ENCODE measurements around the gene CACNB1. TPM values are rescaled to one million over a fixed set of nuclear protein-coding genes. Genes with fewer than 3 reads are reported as not detected.

The CACNB1 gene
- polyA plus RNA-seq, 1 of the 3 experiments (the other 2 are of a cell fraction) = 7.4 TPM

- Histone ChIP-seq H3K27ac (ENCODE audit: low read depth in 2 of 2, low read length in 1 of 2) (no peak overlapping the region), H3K4me3 (ENCODE audit: low read depth in 2 of 2, low read length in 1 of 2) (no peak overlapping the region), H3K4me2 (no peak overlapping the region), H3K27me3 (ENCODE audit: insufficient read depth) (no peaks in the 10 kb centered on the region), H3K79me2 (ENCODE audit: insufficient read depth) (no peaks in the 10 kb centered on the region), H3K4me1 (ENCODE audit: control insufficient read depth in 1 of 2, insufficient read depth in 2 of 2, low read depth in 1 of 2, low read length in 1 of 2) (peaks cover 0 to 2% of the 10 kb centered on the region in 2 experiments; a peak in 1 of 4 replicates), H3K9me2 (no peaks in the 10 kb centered on the region), H3K9ac (no peak overlapping the region), H3K36me3 (replicated peaks in 1 of 2; ENCODE audit: control insufficient read depth in 1 of 2, insufficient read depth in 2 of 2, low read length in 1 of 2) (no peaks in the 10 kb centered on the region), H3F3A (replicated peaks; ENCODE audit: insufficient read depth) (peaks cover 5% of the 10 kb centered on the region), H4K20me1 (ENCODE audit: insufficient read depth) (no peaks in the 10 kb centered on the region), H2AFZ (ENCODE audit: low read depth) (no peak overlapping the region), H3K9me3 (no peaks in the 10 kb centered on the region)
- ChIA-PET POLR2A (no interaction called here), CTCF (interaction anchor here (1.1 to 2.4 kb wide), 4 partner anchors 16 to 175 kb away, joined by 3 to 12 read pairs (median 4); no protein-coding TSS in a partner anchor)
- no peak for DNase-seq
- WGBS (ENCODE audit: low lambda C conversion rate) = 82% methylated on average over 2 of the region's 2 CpGs
- TF ChIP-seq CHD2 (IDR thresholded peaks at IDR 0.05; ENCODE audit: low read length, partially characterized antibody) (no peak), YY1 (IDR thresholded peaks at IDR 0.05; ENCODE audit: low read depth) (no peak), USF2 (IDR thresholded peaks at IDR 0.05; ENCODE audit: borderline replicate concordance, low read depth, low read length) (no peak), USF1 (IDR thresholded peaks at IDR 0.05; ENCODE audit: borderline replicate concordance, low read depth) (no peak), SIN3A (IDR thresholded peaks at IDR 0.05; ENCODE audit: borderline replicate concordance, low read depth, low read length) (no peak), RFX5 (IDR thresholded peaks at IDR 0.05; ENCODE audit: low read length) (no peak), PBX3 (IDR thresholded peaks at IDR 0.05) (no peak), ELF1 (IDR thresholded peaks at IDR 0.05) (no peak), JUND (IDR thresholded peaks at IDR 0.05) (no peak), RAD21 (IDR thresholded peaks at IDR 0.05; ENCODE audit: low read length) (no peak), TEAD4 (IDR thresholded peaks at IDR 0.05; ENCODE audit: borderline replicate concordance, insufficient read depth) (no peak), RXRA (IDR thresholded peaks at IDR 0.05; ENCODE audit: borderline replicate concordance, low read depth) (no peak)
Measured at GRCh38 chr17:39158623-39159022, 38.8 kb downstream of the CACNB1 start.

GRCh38 chr17:39156491-39156890, 41.0 kb downstream of the CACNB1 start:
- no peaks in the 10 kb centered on the region for H3K9me3 ChIP-seq
- no peaks in the 10 kb centered on the region for H3K36me3 ChIP-seq (replicated peaks in 1 of 2; ENCODE audit: control insufficient read depth in 1 of 2, insufficient read depth in 2 of 2, low read length in 1 of 2)
- no peaks in the 10 kb centered on the region for H3K9me2 ChIP-seq
- no peak for DNase-seq
- peaks cover 0 to 17% of the 10 kb centered on the region in 2 experiments; a peak in 1 of 4 replicates for H3K4me1 ChIP-seq (ENCODE audit: control insufficient read depth in 1 of 2, insufficient read depth in 2 of 2, low read depth in 1 of 2, low read length in 1 of 2)
- POLR2A ChIA-PET = no interaction called here
- CTCF ChIA-PET = interaction anchor here (1.2 to 6.2 kb wide), 2 partner anchors 10 to 19 kb away, joined by 3 to 71 read pairs; partner anchors contain the start of gene ARL5C
- 78% methylated on average over 7 of the region's 7 CpGs for WGBS (ENCODE audit: low lambda C conversion rate)
- no peak overlapping the region for H3K9ac ChIP-seq
- peaks cover 12% of the 10 kb centered on the region for H3F3A ChIP-seq (replicated peaks; ENCODE audit: insufficient read depth)
- H2AFZ ChIP-seq (ENCODE audit: low read depth) = no peak overlapping the region
- H4K20me1 ChIP-seq (ENCODE audit: insufficient read depth) = no peaks in the 10 kb centered on the region
- no peak overlapping the region for H3K4me3 ChIP-seq (ENCODE audit: low read depth in 2 of 2, low read length in 1 of 2)
- no peaks in the 10 kb centered on the region for H3K79me2 ChIP-seq (ENCODE audit: insufficient read depth)
- H3K27ac ChIP-seq (ENCODE audit: low read depth in 2 of 2, low read length in 1 of 2) = no peak overlapping the region
- H3K27me3 ChIP-seq (ENCODE audit: insufficient read depth) = no peaks in the 10 kb centered on the region
- H3K4me2 ChIP-seq = no peak overlapping the region
- TF ChIP-seq GATA2 (CRISPR knock-in tag; IDR thresholded peaks at IDR 0.05) (no peak), JUND (IDR thresholded peaks at IDR 0.05) (no peak), FOXJ3 (CRISPR knock-in tag; IDR thresholded peaks at IDR 0.05) (no peak), IRF3 (IDR thresholded peaks at IDR 0.05; ENCODE audit: low read depth, low read length) (no peak), SIN3A (IDR thresholded peaks at IDR 0.05; ENCODE audit: borderline replicate concordance, low read depth, low read length) (no peak), SMC3 (IDR thresholded peaks at IDR 0.05; ENCODE audit: low read depth, low read length) (no peak), CTCF (IDR thresholded peaks at IDR 0.05) (no peak), EZH2phosphoT487 (IDR thresholded peaks at IDR 0.05; ENCODE audit: borderline replicate concordance, low read depth) (no peak), ZBTB33 (IDR thresholded peaks at IDR 0.05; ENCODE audit: borderline replicate concordance, low read depth) (no peak), FOXM1 (IDR thresholded peaks at IDR 0.05; ENCODE audit: low read depth) (no peak), TAF1 (IDR thresholded peaks at IDR 0.05; ENCODE audit: borderline replicate concordance, low read depth, low read length) (no peak), TEAD4 (IDR thresholded peaks at IDR 0.05; ENCODE audit: borderline replicate concordance, insufficient read depth) (no peak)
